Lower leg skin (tissue), 4 donors: ENCODE measurements around the gene PLPP2. TPM values are rescaled to one million over a fixed set of nuclear protein-coding genes. Genes with fewer than 3 reads are reported as not detected.

Experiments
- DNase-seq, 2 donors: peaks; one replicate each; pipeline ENCODE4 v3.0.0-alpha.2; 2019; ENCODE audit warnings: low spot score in 2 of 2
- H3K4me3 ChIP-seq: fragments of 200-600 bp; sonication (generic); 2 replicates; pipeline ENCODE4 v1.5.1; 2017; ENCODE audit warnings: mild to moderate bottlenecking, low read depth; ENCODE audit not compliant: poor library complexity, severe bottlenecking
- CTCF ChIP-seq, 3 donors: fragments of 450-650 bp; IDR thresholded peaks; one replicate each; pipeline ENCODE4 v1.5.1; 2016; ENCODE audit warnings: antibody characterized with exemption in 3 of 3, mild to moderate bottlenecking in 3 of 3, moderate library complexity in 2 of 3
- POLR2A ChIP-seq, 2 donors: fragments of 450-650 bp; IDR thresholded peaks; one replicate each; pipeline ENCODE4 v1.6.1; 2016 to 2017; ENCODE audit warnings: antibody characterized with exemption in 2 of 2, mild to moderate bottlenecking in 1 of 2, moderate library complexity in 1 of 2
- WGBS, 2 donors: methylation state at CpG; one replicate each; pipeline ENCODE4 v1.1.5; 2018; 5-methylcytosine and 5-hydroxymethylcytosine counted together
- intact Hi-C: fragments of 100-400 bp; cut with DNase I; formaldehyde crosslinking; loops from one replicate; pipeline ENCODE4 v1.15.0; 2023; ENCODE audit warnings: low total_unique reads
- total RNA-seq, 4 donors: library from RNA; depleted of rRNA; stranded (reverse); fragments of >200 nt; gene quantifications; one replicate each; pipeline ENCODE4 v1.1.0, GENCODE V29; 2016

The PLPP2 gene
- total RNA-seq, 4 donors from 2014 or later = 68.2 to 134 (median 102) TPM

- WGBS, 2 donors = 51 to 53% methylated on average over 21 of the region's 21 CpGs
- DNase-seq = peak in 1 of 2 donors; percentile 60
- H3K4me3 ChIP-seq = no peak overlapping the region
- intact Hi-C loops = no loop called here
- TF ChIP-seq CTCF (IDR thresholded peaks at IDR 0.05) (no peak), POLR2A (IDR thresholded peaks at IDR 0.05) (no peak)
These were observed 13.5 kb downstream of the PLPP2 start for GRCh38 chr19:277581-278165.

GRCh38 chr19:277131-277530, 14.1 kb downstream of the PLPP2 start:
- H3K4me3 ChIP-seq = no peak overlapping the region
- WGBS, 2 donors = 57 to 71% methylated on average over 7 of the region's 7 CpGs
- DNase-seq = no peak
- intact Hi-C loops = no loop called here
- TF ChIP-seq CTCF (IDR thresholded peaks at IDR 0.05) (no peak), POLR2A (IDR thresholded peaks at IDR 0.05) (no peak)

GRCh38 chr19:275958-276646, 15.1 kb downstream of the PLPP2 start:
- DNase-seq = no peak
- TF ChIP-seq POLR2A (IDR thresholded peaks at IDR 0.05) (no peak), CTCF (IDR thresholded peaks at IDR 0.05) (no peak)
- H3K4me3 ChIP-seq = no peak overlapping the region
- intact Hi-C loops = no loop called here
- WGBS, 2 donors = 87 to 89% methylated on average over 19 of the region's 19 CpGs

GRCh38 chr19:275000-275399, 16.2 kb downstream of the PLPP2 start:
- intact Hi-C loops = no loop called here
- no peak overlapping the region for H3K4me3 ChIP-seq
- no peak for DNase-seq
- no peak for TF ChIP-seq CTCF (IDR thresholded peaks at IDR 0.05)
- no peak for TF ChIP-seq POLR2A (IDR thresholded peaks at IDR 0.05)
- WGBS, 2 donors = 89 to 91% methylated on average over 9 of the region's 9 CpGs

- intact Hi-C loops = no loop called here
- DNase-seq = no peak
- 90% methylated on average over 6 of the region's 6 CpGs for WGBS, 2 donors
- H3K4me3 ChIP-seq = no peak overlapping the region
- TF ChIP-seq POLR2A (IDR thresholded peaks at IDR 0.05) = no peak
- no peak for TF ChIP-seq CTCF (IDR thresholded peaks at IDR 0.05)
These were observed 17.8 kb downstream of the PLPP2 start for GRCh38 chr19:273393-273792.
